ENCODE data around the gene MLEC. TPM values are rescaled to one million over a fixed set of nuclear protein-coding genes. Genes with fewer than 3 reads are reported as not detected.

Gene MLEC
- total and polyA plus RNA-seq, 2 experiments from 2014 or later, result 135 to 210 TPM

GRCh38 chr12:120722784-120723183, 35.8 kb downstream of the MLEC start:
- Histone ChIP-seq H3K27me3 (no peaks in the 10 kb centered on the region), H3K4me2 (no peak overlapping the region), H3K4me1 (ENCODE audit: insufficient read depth) (peaks cover 26% of the 10 kb centered on the region), H3K9me2 (replicated peaks; ENCODE audit: insufficient read depth) (no peaks in the 10 kb centered on the region), H4K20me1 (ENCODE audit: insufficient read depth, poor library complexity, severe bottlenecking) (no peaks in the 10 kb centered on the region), H3K27ac (no peak overlapping the region), H3K4me3 (no peak overlapping the region), H3K36me3 (replicated peaks; ENCODE audit: insufficient read depth, low read depth) (no peaks in the 10 kb centered on the region), H2AFZ (no peak overlapping the region), H3K9me3 (ENCODE audit: low read depth) (no peaks in the 10 kb centered on the region), H3K79me2 (peaks cover 17% of the 10 kb centered on the region)
- TF ChIP-seq, protein P1, sequence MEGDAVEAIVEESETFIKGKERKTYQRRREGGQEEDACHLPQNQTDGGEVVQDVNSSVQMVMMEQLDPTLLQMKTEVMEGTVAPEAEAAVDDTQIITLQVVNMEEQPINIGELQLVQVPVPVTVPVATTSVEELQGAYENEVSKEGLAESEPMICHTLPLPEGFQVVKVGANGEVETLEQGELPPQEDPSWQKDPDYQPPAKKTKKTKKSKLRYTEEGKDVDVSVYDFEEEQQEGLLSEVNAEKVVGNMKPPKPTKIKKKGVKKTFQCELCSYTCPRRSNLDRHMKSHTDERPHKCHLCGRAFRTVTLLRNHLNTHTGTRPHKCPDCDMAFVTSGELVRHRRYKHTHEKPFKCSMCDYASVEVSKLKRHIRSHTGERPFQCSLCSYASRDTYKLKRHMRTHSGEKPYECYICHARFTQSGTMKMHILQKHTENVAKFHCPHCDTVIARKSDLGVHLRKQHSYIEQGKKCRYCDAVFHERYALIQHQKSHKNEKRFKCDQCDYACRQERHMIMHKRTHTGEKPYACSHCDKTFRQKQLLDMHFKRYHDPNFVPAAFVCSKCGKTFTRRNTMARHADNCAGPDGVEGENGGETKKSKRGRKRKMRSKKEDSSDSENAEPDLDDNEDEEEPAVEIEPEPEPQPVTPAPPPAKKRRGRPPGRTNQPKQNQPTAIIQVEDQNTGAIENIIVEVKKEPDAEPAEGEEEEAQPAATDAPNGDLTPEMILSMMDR (IDR thresholded peaks at IDR 0.05; ENCODE audit: poor library complexity), result no peak
- TF ChIP-seq EZH2phosphoT487 (IDR thresholded peaks at IDR 0.05; ENCODE audit: low read depth, severe bottlenecking, unreplicated experiment) (no peak), EZH2 (IDR thresholded peaks at IDR 0.05; ENCODE audit: borderline replicate concordance) (no peak)
- no peak for DNase-seq (ENCODE audit: low spot score)
- 96% methylated on average over 2 of the region's 2 CpGs for WGBS (ENCODE audit: low lambda C conversion rate, missing lambda C conversion rate)

DNA sequence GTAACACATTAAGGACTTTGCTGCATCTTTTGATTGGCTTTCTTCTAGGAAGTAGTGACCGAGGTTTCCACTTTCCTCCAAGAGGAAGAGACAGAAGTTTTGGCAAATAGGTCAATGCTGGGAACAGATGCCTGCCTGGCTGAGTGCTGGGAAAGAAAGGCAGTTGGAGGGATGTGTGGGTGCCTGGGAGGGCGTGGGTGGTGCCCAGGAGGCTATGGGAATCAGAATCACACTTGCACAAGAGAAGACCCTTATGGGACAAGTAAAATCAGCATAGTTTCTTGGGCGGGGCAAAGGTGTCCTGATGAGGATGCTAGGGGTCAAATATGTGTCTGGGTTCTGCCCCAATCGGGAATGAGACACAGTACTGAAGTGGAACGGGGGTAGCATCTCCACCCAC, 37.8 kb downstream of the MLEC start:
- WGBS (ENCODE audit: low lambda C conversion rate, missing lambda C conversion rate), result 77% methylated on average over 5 of the region's 5 CpGs
- Histone ChIP-seq H3K4me3 (no peak overlapping the region), H4K20me1 (ENCODE audit: insufficient read depth, poor library complexity, severe bottlenecking) (no peaks in the 10 kb centered on the region), H3K79me2 (peaks cover 17% of the 10 kb centered on the region), H2AFZ (no peak overlapping the region), H3K36me3 (replicated peaks; ENCODE audit: insufficient read depth, low read depth) (no peaks in the 10 kb centered on the region), H3K9me2 (replicated peaks; ENCODE audit: insufficient read depth) (no peaks in the 10 kb centered on the region), H3K4me2 (peak overlapping the region; percentile 92), H3K9me3 (ENCODE audit: low read depth) (no peaks in the 10 kb centered on the region), H3K4me1 (ENCODE audit: insufficient read depth) (peaks cover 21% of the 10 kb centered on the region), H3K27me3 (no peaks in the 10 kb centered on the region), H3K27ac (no peak overlapping the region)
- no peak for TF ChIP-seq EZH2phosphoT487 (IDR thresholded peaks at IDR 0.05; ENCODE audit: low read depth, severe bottlenecking, unreplicated experiment)
- no peak for TF ChIP-seq EZH2 (IDR thresholded peaks at IDR 0.05; ENCODE audit: borderline replicate concordance)
- TF ChIP-seq, protein P1 (IDR thresholded peaks at IDR 0.05; ENCODE audit: poor library complexity), result no peak
- DNase-seq (ENCODE audit: low spot score), result no peak

GRCh38 chr12:120725151-120725658, 38.3 kb downstream of the MLEC start:
- Histone ChIP-seq H3K4me2 (peak overlapping the region; percentile 92), H3K4me3 (peak overlapping the region; percentile 50), H3K9me3 (ENCODE audit: low read depth) (no peaks in the 10 kb centered on the region), H2AFZ (peak overlapping the region; percentile 92), H3K27me3 (no peaks in the 10 kb centered on the region), H3K79me2 (peaks cover 17% of the 10 kb centered on the region), H4K20me1 (ENCODE audit: insufficient read depth, poor library complexity, severe bottlenecking) (no peaks in the 10 kb centered on the region), H3K27ac (peak overlapping the region; percentile 74), H3K36me3 (replicated peaks; ENCODE audit: insufficient read depth, low read depth) (no peaks in the 10 kb centered on the region), H3K9me2 (replicated peaks; ENCODE audit: insufficient read depth) (no peaks in the 10 kb centered on the region), H3K4me1 (ENCODE audit: insufficient read depth) (peaks cover 16% of the 10 kb centered on the region)
- TF ChIP-seq, protein P1 (IDR thresholded peaks at IDR 0.05; ENCODE audit: poor library complexity), result no peak
- 14% methylated on average over 14 of the region's 14 CpGs for WGBS (ENCODE audit: low lambda C conversion rate, missing lambda C conversion rate)
- no peak for DNase-seq (ENCODE audit: low spot score)
